Endodermal cell (in vitro differentiated cells): Measurements from ENCODE around the gene KLHL3. TPM values are rescaled to one million over a fixed set of nuclear protein-coding genes. Genes with fewer than 3 reads are reported as not detected.

Source experiments
- DNase-seq: peaks from one replicate; pipeline ENCODE4 v3.0.0-alpha.2; 2017
- H3K27ac ChIP-seq: 2 replicates; pipeline ENCODE4 v1.5.1; 2013; ENCODE audit warnings: mild to moderate bottlenecking, low read depth, low read length, moderate library complexity
- H3K27me3 ChIP-seq: 2 replicates; pipeline ENCODE4 v1.6.1; 2013; ENCODE audit warnings: mild to moderate bottlenecking, low read length, moderate library complexity; ENCODE audit not compliant: insufficient read depth, control insufficient read depth, poor library complexity, severe bottlenecking
- H3K36me3 ChIP-seq: 2 replicates; pipeline ENCODE4 v1.7.0; 2013; ENCODE audit warnings: mild to moderate bottlenecking, low read length, moderate library complexity; ENCODE audit not compliant: control insufficient read depth, insufficient read depth
- H3K4me1 ChIP-seq: one replicate; pipeline ENCODE4 v1.7.0; 2013; ENCODE audit warnings: low read length; ENCODE audit not compliant: control insufficient read depth, insufficient read depth
- H3K4me3 ChIP-seq: 2 replicates; pipeline ENCODE4 v1.5.1; 2013; ENCODE audit warnings: mild to moderate bottlenecking, low read length, moderate library complexity
- H3K9ac ChIP-seq: 2 replicates; pipeline ENCODE4 v1.6.1; 2013; ENCODE audit warnings: mild to moderate bottlenecking, low read length, moderate library complexity; ENCODE audit not compliant: poor library complexity, severe bottlenecking; ENCODE audit errors: extremely low read depth
- H3K9me3 ChIP-seq: 2 replicates; pipeline ENCODE4 v1.6.1; 2013; ENCODE audit warnings: mild to moderate bottlenecking, low read length, moderate library complexity; ENCODE audit not compliant: control insufficient read depth
- H3K27ac Mint-ChIP-seq: 2 replicates; pipeline ENCODE4 v1.8.0; 2020; ENCODE audit warnings: mixed read lengths
- H3K27me3 Mint-ChIP-seq: 2 replicates; pipeline ENCODE4 v1.8.0; 2021; ENCODE audit warnings: mild to moderate bottlenecking, mixed read lengths; ENCODE audit not compliant: insufficient read depth
- H3K36me3 Mint-ChIP-seq: 2 replicates; pipeline ENCODE4 v1.8.0; 2020; ENCODE audit warnings: low read depth, mixed read lengths
- H3K4me1 Mint-ChIP-seq: 2 replicates; pipeline ENCODE4 v1.8.0; 2020; ENCODE audit warnings: mixed read lengths
- H3K4me3 Mint-ChIP-seq: 2 replicates; pipeline ENCODE4 v1.8.0; 2020; ENCODE audit warnings: mild to moderate bottlenecking, moderate library complexity, mixed read lengths
- H3K9me3 Mint-ChIP-seq: 2 replicates; pipeline ENCODE4 v1.8.0; 2020; ENCODE audit warnings: mild to moderate bottlenecking, mixed read lengths
- CTCF ChIP-seq: fragments of 200-600 bp; sonication (generic); conservative IDR thresholded peaks from 2 replicates; pipeline ENCODE4 v1.5.0; 2021; ENCODE audit warnings: antibody characterized with exemption, mild to moderate bottlenecking
- WGBS, 2 experiments: methylation state at CpG; one replicate each; pipeline versions ENCODE4 v1.1.5 to v1.1.7; 2013; ENCODE audit warnings: missing lambda C conversion rate in 2 of 2, mixed read lengths in 1 of 2; ENCODE audit not compliant: insufficient coverage in 1 of 2, insufficient read length in 1 of 2; 5-methylcytosine and 5-hydroxymethylcytosine counted together
- total RNA-seq, 2 donors: library from RNA; stranded (reverse); fragmentation: NEBNext Ultra II Directional in 1 of 2; extraction: Animal tissue kit (Norgen Biotek cat#: 25700) in 1 of 2; gene quantifications; 2 replicates in 1 of 2; 3 replicates in 1 of 2; pipeline ENCODE4 v1.2.1, GENCODE V29; 2021

Gene KLHL3
- total RNA-seq, 2 donors from 2014 or later = 17.5 to 19.4 TPM

DNA sequence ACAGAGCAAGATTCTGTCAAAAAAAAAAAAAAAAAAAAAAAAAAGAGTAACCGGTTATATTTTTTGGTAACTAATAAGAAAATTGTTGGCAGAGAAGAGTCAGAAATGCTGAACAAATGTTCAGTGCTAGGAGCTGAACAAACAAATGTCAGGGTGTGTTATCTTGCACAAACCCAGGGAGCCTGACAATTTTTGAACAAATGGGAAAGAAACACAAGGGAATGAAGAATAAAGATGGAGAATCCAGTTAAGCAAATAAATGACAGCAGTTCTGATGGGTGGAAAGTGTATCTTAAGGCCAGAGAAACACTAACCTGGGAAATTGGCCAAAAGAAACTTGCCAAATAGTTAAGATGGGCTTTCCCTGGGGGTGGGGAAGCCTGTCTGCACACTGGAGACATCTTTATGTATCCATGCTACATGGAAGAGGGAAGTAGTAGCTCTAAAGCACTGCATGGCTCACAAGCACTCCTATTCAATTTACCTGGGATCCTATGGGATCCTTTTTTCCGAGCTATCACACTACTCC lies 23.7 kb downstream of the KLHL3 start:
- Mint-ChIP-seq H3K27me3 (no peaks in the 10 kb centered on the region), H3K4me1 (no peaks in the 10 kb centered on the region), H3K9me3 (peaks cover 20% of the 10 kb centered on the region), H3K36me3 (peaks cover 54% of the 10 kb centered on the region), H3K27ac (no peak overlapping the region), H3K4me3 (no peak overlapping the region)
- Histone ChIP-seq H3K4me1 (no peaks in the 10 kb centered on the region), H3K36me3 (no peaks in the 10 kb centered on the region), H3K9me3 (peaks cover 20% of the 10 kb centered on the region), H3K9ac (no peak overlapping the region), H3K27me3 (no peaks in the 10 kb centered on the region), H3K4me3 (no peak overlapping the region), H3K27ac (no peak overlapping the region)
- TF ChIP-seq CTCF = no peak
- DNase-seq = peak; percentile 1
- WGBS, 2 experiments = 90 to 100% methylated on average over 1 to 2 of the region's 2 CpGs

- no peaks in the 10 kb centered on the region for H3K27me3 Mint-ChIP-seq
- peaks cover 20% of the 10 kb centered on the region for H3K9me3 ChIP-seq
- no peak overlapping the region for H3K4me3 Mint-ChIP-seq
- WGBS, 2 experiments = 74 to 94% methylated on average over 3 to 5 of the region's 5 CpGs
- peak; percentile 32 for DNase-seq
- no peaks in the 10 kb centered on the region for H3K4me1 Mint-ChIP-seq
- no peak overlapping the region for H3K9ac ChIP-seq
- no peak overlapping the region for H3K4me3 ChIP-seq
- H3K36me3 Mint-ChIP-seq = peaks cover 49% of the 10 kb centered on the region
- no peak overlapping the region for H3K27ac ChIP-seq
- H3K4me1 ChIP-seq = no peaks in the 10 kb centered on the region
- H3K9me3 Mint-ChIP-seq = peaks cover 20% of the 10 kb centered on the region
- no peak for TF ChIP-seq CTCF
- H3K36me3 ChIP-seq = no peaks in the 10 kb centered on the region
- H3K27ac Mint-ChIP-seq = no peak overlapping the region
- no peaks in the 10 kb centered on the region for H3K27me3 ChIP-seq
Measured at GRCh38 chr5:137710086-137710485, 25.8 kb downstream of the KLHL3 start.

DNA sequence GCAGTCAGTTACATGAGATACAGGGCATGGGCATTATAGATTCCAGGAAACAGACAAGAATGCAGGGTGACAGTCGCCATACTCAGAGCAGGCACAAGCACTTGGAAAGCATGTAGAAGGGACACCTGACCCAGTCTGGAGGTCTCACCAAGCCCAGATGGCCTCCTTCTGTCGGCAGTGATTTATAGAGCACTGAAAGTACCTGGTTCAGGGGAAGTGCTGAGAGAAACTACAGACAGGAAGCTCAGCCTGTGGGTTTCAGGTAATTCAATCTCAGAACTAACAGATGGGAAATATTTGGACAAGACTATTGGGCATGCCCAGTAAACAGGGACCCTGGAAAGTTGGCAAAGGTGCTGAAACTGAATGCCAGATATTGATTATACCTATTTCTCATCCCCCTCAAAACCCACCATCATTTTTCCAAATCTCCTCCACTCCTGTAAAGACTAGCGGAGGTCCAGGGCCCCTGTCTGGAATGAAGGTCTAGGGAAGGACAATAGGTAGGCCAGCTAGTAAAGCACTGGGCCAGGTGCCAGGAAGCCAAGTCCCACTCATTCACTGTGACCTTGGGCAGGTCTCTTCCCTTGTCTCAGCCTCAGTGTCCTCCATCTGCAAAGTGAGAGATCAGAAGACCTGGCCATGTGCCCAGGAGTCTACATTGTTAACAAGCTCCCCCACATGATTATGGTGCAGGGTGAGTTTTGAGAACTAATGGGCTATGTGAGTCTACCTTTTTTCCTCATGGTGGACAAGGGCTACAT lies 26.9 kb downstream of the KLHL3 start:
- 98 to 100% methylated on average over 2 to 3 of the region's 3 CpGs for WGBS, 2 experiments
- Mint-ChIP-seq H3K9me3 (peaks cover 14% of the 10 kb centered on the region), H3K4me3 (no peak overlapping the region), H3K27me3 (no peaks in the 10 kb centered on the region), H3K4me1 (no peaks in the 10 kb centered on the region), H3K36me3 (peaks cover 39% of the 10 kb centered on the region), H3K27ac (no peak overlapping the region)
- H3K4me3 ChIP-seq = no peak overlapping the region
- H3K9ac ChIP-seq = no peak overlapping the region
- DNase-seq = peak; percentile 25
- H3K27me3 ChIP-seq = no peaks in the 10 kb centered on the region
- no peaks in the 10 kb centered on the region for H3K36me3 ChIP-seq
- TF ChIP-seq CTCF = no peak
- peaks cover 18% of the 10 kb centered on the region for H3K9me3 ChIP-seq
- H3K27ac ChIP-seq = no peak overlapping the region
- no peaks in the 10 kb centered on the region for H3K4me1 ChIP-seq
